NCI-H460 (cell line): Measurements from ENCODE around the gene SLC48A1. TPM values are rescaled to one million over a fixed set of nuclear protein-coding genes. Genes with fewer than 3 reads are reported as not detected.

Experiments
- DNase-seq: peaks from one replicate; pipeline ENCODE4 v3.0.0-alpha.2; 2016; ENCODE audit warnings: low read depth; ENCODE audit errors: extremely low read depth
- total RNA-seq: library from RNA; depleted of rRNA; stranded (reverse); fragments of >200 nt; shearing (Covaris generic); gene quantifications from 2 replicates; pipeline ENCODE4 v1.2.3, GENCODE V29; 2014

The SLC48A1 gene
- total RNA-seq, 1 experiment from 2014 or later = 111 TPM

DNA sequence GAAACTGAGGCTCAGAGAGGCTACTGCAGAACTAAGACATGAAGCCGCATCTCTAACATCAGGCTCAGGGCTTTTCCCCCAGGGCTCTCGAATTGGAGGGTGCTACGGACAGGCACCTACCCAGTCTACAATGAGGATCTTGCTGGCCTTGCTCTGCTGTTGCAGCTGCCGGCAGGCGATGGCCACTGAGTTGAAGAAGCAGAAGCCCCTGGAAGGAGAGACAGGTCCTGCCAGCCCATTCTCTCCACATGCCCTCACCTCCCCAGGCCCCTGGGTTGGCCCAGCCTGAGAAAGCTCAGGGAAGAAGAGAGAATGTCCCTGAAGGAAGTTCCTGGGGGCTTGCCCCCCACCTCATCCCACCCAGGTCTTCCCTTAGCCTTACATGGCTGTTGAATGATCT is 16.1 kb downstream of the SLC48A1 start:
- no peak for DNase-seq

DNA sequence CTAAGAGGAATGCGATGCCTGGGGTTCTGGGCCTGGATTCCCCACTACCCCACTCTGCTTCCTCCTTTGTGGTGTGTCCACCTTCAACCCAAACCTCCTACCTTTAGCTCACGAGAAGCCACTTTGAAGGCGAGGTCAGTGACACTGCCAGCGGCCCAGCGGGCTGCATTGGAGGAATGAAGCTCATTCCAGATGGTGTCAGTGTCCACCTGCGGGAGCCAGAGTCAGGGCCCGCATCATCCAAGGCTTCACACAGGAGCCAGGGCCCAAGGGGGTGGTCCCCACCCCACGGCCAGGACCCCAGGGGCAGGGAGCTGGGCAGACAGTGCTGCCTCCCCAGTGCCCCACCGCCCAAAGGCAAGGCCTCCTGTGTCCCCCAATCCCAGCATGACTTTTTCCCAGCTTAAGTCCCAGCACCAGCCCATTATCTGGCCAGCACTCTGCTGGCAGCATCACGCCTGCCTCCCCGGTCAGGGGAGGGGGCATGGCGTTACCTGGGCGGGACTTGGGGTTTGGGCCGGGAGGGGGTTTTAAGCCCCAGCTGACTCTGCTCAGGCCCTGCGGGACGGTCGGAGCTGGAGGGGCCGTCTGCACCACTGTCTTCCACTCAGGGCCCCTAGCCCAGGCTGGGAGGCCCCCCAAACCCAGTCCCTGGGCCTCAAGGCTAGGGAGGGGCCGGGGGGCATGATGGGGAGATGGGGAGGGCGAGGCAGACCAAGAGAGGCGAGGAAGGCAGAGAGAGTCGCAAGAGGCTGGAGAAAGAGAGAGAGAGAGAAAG is 16.9 kb downstream of the SLC48A1 start:
- DNase-seq = no peak

DNA sequence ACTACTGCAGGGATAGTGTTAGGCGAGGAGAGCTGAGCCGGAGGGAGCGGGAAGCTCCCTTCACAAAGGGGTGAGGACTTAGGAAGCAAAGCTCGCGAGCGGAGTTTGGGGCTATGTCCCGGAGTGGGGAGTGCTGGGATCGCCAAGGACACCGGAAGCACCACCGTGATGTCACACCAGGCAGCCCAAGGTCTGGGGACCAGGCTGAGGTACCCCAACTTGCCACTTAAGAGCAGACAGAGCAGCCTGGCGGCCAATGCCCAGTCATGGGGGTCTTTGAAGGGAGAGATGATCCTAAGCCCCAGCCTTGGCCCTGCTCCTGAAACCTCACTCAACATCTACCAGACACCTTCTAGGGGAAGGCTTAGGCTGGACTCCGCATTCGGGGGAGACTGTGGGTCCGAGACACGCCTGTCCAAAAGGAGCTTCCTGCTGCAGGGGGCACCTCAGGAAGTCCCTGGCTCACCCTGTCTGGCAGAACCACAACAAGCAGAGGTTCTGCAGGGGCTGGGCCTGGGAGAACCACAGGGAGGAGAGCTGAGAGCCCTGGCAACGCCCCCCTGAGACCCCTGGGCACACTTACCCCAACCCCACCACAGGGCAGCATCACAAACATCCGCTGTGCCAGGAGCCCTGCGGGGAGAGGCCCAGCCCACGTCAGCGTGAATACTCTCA is 17.8 kb downstream of the SLC48A1 start:
- no peak for DNase-seq

DNA sequence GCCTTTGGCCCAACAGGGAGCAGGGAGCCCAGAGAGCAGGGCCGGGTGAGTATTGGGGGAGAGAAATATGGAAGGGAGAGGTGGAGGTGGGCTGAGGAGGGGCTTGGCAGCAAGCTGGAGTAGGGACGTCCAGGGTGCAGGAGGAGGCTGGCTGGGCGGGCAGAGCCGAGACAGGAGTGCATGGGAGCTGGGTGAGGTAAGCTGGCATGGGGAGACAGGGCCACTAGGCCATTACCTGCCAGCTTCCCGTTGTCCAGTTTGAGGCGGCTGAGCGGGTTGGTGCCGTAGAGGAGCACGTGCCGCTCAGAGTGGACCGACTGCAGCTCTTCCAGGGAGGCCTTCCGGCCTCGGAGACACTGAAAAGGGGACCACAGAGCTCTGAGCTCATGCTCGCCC is 18.3 kb downstream of the SLC48A1 start:
- DNase-seq = no peak

DNA sequence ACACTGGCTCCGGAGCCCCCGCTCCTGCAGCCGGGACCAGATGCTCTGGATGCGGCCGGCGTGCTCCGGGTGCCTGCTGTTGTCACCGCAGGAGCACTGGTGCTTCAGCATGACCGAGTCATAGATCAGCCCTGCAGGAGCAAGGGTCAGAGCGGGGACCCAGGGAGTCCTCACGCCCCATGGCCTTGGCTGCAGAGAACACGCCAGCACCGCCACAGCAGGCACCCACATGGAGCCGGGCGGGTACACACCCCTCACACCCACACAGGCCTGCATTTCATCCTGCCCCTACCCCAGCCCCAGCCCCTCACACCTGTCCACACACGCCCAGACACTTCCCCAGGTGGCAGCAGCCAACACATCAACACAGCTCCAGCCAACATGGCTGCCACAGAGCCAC is 18.8 kb downstream of the SLC48A1 start:
- no peak for DNase-seq

DNA sequence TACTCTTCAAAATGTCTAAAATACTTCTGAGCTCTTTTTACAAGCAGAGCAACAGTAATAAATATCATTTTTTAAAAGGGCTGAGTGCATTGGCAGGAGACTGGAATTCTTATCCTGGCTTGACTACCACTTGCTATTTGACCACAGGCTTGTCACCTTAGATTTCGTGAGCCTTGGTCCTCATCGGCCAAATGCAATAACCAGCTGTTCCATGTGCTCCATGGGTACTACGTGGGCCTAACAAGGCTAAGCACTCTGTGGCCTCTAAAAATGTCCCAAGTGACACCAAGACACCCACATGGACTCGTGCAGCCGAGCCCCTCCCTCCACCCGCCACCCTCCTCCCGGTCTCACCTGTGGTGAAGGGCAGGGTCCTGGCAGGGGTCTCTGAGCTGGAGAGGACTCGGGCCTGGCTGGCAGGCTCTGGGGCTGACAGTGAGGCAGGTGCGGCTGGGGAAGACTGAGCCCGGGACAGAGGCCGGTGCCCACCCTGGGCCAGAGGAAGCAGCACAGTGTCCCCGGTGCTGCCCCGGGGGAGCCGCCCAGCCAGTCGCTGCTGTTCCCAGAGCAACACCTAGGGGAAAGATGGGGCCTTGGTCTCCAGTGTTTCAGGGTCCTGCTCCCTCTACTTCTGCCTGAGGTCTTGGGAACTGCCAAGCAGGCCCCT is 20.1 kb downstream of the SLC48A1 start:
- no peak for DNase-seq

DNA sequence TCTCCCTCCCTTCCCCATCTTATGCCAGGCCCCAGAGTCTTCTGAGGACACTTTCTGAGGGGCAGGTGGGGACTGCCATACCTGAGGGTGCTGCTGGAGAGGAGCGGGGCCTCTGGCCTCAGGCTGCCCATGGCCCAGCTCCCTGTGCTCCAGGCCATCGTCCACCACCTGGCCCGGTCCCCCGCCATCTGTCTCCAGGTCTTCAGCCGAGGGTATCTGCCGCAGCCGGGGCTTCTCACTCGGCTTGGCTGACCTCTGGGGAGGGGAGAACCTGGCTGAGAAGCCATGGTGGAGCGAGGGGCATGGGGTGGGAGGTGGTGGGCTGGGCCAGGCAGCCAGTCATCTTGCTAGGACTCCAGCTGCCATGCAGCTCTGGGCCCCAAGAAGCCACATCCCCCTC is 21.6 kb downstream of the SLC48A1 start:
- no peak for DNase-seq

DNA sequence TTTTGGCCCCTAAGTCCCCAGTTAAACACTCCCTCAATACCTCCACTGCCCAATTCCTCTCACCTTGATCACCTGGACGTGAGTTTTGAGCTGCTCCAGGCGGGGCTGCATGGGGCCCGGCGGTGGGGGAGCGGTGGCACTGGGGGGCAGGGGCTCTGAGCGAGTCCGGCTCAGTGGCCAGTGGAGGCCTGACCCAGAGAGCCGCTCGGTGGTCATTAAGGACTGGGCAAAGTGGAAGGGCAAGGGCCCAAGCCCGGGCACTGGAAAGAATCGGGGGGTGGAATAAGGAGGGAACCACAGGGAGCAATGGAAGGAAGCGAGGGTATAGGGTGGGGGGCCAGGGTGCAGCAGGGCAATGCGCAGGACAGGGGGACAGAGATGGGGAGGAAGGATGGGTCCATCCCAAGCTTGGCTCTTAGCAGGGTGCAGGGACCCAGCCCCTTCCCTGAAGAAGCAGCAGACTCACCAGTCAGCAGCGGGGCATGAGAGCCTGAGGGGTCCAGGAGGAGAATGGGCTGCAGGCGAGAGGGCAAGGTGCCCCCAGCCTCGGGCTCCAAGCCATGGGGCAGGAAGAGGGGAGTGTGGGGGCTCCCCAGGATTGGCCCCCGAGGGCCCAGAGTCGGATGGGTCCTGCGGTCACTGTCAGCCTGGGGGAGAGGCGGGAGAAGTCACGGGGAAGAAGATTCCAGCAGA is 22.2 kb downstream of the SLC48A1 start:
- DNase-seq = no peak

DNA sequence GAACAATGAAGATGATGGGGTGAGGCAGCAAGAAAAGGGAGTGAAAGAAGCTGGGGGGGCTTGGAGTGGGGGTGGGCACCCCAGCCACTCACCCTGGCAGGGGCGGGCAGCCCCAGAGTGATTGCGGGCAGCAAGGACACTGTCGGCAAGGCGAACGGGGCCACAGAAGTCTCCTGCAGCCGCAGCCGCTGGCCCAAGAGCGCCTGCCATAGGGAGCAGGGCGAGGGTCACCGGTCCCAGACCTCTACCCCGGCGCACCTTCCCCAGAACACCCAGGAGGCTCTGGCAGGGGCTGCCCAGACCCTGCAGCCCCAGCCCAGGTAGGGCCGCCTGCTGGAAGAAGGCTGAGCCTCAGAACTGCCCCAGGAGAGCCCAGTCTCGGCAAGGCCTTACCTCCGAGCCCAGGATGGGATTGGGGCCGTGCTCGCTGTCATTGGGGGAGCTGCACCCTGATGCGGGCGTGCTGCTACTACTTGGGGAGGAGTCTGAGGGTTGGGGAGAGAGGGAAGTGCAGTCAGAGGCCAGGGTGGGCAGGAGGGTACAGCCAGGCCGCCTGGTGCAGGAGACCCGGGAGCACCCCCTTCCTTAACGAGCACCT is 22.9 kb downstream of the SLC48A1 start:
- DNase-seq = no peak

DNA sequence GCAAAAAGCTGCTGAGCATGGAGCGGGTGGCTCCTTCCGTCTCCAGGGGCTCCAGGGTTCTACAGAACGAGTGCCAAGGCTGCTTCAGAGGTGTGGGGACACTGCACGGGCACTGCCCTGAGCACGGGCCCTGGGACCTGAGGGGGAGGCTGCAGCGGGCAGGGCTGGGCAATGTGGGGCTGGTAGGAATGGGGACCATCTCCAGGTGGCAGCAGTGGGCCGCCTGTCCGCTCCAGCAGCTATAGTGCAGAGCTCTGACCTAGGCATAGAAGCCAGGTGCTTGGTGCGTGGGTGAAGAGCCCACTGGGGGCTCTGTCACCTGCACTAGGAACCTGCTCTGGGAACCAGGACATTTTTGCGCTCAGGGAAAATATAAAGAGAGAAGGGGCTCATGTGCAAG is 24.4 kb downstream of the SLC48A1 start:
- DNase-seq = no peak

DNA sequence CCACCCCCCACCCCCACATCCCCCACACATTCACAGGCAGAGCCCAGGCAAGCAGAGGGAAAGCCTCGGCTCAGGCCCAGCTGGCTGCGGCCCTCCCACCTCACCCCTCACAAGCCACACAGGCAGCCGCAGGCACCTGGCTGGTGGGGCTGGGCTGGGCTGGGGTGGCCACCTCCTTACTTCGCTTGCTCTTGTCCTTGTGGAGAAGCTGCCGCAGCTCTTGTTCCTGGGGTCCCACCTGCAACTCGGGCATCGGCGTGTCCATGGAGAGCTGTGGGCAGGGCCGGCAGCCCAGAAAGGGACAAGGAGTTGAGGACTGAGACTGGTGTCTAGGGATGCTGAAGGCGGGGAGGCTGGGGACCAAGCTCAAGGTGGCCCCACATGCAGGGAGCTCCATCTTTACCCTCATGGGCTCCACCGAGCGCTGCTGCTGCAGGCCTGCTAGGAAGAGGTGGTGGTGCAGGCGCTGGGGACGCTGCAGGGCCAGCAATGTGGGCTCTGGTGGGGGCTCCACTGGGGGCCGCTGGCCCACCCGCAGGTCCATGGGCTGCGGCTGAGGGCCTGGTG is 25.4 kb downstream of the SLC48A1 start:
- no peak for DNase-seq

DNA sequence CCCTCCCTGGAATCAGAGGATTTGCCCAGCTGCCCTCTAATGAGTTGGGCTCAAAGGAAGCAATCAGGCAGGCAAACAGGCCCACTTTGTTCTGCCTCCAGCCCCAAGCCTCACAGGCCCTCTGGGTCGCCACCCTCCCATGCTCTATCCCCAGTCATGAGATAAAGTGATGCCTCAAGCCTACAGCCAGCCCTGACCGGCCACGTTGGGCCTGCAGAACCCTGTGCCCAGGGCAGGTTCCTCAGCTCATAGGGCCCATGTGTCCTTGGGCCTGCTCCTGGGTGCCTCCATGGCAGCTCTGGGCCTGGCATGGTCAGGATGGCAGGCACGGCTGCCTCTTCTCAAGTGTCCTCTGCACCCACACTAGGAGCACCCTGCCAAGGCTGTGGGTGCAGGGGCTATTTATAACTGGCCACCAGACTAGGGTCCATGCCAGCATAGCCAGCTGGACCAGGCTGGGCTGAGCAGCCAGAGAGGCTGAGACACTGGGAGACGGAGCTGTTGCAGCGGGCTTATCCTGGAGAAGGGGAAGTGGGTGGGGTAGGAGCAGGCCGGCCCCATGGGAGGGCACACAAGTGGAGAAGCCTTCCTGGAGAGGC is 26.4 kb downstream of the SLC48A1 start:
- DNase-seq = no peak

DNA sequence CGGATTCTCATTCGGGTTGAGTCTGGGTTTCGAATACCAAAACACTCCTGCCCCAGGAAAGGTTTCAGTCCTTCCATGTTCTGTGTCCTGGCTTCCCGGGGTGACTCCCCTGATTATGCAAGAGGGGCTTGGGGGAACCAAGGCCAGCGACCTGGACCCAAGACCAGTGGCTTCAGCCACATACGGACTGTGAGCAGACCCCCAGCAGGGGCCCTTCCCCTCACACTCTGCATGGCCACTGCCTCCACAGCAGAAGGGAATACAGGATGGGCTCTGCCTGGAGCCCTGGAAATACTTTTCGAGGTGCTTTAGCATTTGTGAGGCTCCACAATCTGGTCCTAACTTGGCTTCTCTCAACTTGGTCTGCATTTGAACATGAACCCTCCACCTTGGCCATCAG is 27.5 kb downstream of the SLC48A1 start:
- DNase-seq = no peak

DNA sequence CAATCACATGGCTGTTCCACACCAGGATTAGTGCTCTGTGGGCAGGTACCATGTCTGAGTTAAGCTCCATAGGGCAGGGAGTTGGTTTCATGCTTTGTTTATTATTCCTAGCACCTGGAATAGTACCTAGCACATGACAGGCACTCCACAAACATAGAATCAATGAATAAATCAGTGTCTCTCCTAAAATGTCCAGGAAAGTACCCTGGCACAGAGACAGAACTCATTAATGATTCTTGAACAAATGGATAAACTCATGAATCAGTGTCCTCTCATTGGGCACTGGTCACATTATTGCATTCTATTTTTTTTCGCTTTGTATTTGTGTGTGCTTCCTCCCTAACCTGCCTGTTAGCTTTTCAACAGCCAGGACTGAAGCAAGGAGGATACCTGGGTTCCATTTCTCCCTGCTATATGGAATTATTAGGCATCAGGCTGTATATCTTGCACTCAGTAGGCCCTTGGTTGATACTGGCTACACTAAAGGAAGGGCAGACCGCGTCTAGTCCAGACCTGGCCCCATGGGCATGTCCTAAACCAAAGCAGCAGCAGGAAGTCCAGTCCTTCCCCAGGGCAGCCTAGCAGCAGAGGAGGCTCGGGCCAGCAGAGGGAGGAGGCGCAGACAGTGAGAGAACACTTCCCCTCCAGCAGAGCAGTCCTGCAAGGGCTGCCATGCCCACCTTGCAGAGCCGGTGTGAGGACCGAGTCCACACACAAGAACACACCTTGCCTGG is 28.3 kb downstream of the SLC48A1 start:
- no peak for DNase-seq

DNA sequence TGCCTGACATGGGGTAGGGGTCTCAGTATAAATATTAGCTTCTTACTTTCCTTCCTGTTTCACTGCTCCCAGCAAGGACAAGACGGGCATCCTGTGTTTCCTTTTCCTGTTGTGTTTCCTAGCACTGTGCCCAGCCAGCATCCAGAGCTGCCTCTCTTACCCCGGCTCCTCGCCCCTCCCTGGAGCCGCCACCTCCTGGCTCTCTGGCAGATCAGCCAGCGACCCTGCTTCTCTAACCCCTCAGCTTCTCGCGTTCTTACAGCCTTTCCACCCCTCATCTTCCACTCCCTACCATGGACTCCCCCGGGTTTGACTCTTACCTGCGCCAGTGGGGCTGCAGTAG is 28.8 kb downstream of the SLC48A1 start:
- DNase-seq = no peak

DNA sequence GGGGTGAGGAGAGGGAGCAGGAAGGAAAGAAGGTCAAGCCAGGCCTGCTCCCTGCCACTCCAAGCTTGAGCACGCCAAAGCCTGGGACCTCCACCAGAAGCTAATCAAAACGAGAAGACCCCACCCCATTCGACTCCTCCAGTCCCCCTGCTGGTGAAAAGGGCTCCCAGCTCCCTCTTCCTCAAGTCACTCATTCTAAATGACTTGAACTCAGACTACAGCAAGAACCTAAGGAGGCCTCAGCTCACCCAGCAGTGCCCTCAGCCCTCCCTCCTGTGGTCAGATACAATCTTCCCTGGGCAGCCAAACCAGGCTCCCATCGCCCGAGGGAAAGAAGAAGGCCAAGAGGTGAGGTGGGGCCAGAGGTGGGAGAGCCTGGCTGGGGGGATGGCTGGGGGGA is 29.3 kb downstream of the SLC48A1 start:
- no peak for DNase-seq

DNA sequence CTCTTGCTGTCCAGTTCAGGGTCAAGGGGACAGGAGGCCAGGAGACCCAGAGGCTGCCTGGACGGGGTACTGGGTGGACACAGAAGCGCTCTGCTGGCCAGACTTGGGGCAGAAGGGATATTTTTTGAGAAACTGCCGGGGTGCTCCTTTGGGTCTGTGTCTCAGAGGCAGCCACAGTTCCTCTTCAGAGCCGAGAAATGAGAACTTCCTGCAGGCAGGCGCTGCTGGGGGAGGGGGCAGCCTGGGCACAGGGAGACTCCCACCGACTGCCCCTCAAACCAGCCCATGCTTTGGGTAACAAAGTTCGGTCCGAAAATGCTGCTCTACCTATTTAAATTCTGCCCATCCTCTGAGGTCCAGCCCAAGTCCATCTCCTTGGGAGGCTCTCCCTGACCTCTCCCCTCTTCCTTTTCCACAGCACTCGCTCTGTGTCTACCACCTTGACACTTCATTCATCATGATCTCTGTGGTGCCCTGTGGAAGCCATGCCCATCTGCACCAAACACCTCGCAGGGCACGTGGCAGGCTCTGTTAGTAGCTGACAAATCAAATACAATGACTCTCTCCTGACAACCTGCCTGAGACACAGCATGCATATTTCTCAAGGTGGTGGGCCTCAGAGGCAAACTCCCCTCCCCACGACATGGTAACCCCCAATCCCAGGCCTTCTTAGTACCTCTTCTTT is 30.3 kb downstream of the SLC48A1 start:
- DNase-seq = no peak

DNA sequence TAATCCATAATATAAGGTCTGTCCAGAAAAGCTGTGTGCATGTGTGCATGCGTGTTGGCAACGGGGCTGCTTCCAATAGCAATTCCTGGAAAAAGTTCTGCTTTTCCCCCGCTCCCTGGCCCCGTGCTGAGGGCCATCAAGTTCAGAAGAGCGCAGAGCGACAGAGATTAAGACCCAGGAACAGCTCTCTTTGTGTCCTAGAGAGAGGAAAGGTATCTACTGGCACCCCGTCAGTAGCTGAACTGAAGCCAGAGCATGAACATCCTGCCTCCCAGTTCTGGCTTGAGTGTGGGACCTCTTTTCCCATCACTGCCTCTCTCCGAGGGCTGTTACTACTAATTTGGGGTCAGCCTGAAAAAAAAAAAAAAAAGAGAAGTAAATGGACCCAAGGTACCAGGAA is 31.1 kb downstream of the SLC48A1 start:
- no peak for DNase-seq

DNA sequence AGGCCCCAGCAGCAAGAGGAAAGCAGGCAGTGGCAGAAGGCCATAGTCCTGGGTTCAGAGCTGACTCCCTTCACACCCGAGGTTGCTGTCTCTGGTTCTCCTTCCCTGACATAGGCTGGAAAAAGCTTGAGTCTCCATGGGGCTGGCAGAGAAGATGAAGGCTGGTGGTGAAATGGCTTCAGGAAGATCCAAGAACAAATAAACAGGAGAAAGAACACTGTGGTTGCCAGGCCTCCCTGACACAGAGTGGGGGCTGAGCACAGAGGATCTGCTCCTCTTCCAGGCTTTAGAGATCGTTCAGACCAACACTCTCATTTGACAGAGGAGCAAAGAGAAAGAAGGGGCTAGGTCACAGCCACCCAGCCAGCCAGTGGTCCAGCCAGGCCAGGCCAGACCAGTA is 32.4 kb downstream of the SLC48A1 start:
- no peak for DNase-seq
